DMS153 treated with DMSO at 0.1 percent for 48 hours (cell line): ENCODE data around the gene TRPM5.
A peak's percentile ranks its signal among the peaks of the same experiment; 100 is the strongest.

ENCODE experiments used
- DNase-seq: peaks from one replicate; lab custom pipeline; 2025; ENCODE audit not compliant: unreplicated experiment; lab: John Stamatoyannopoulos, UW

Gene TRPM5

DNA sequence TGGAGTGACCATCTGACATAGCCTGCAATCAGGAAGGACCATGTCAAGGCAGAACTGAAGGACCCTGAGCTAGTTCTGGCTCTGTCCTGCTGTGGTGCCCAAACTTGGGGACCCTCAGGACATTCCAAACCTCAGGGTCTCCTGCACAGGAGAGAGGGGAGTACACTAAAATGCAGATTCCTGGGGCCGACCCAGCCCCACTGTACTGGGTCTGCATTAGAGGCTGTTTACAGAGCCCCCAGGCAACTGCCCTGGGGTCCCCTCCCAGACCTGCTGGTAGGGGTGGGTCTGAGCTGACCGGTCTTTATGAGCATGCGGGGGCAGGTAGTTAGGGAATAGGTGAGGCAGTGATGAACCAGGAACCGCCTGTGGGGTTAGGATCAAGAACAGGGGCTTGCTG, 6.8 kb downstream of the TRPM5 start:
- DNase-seq, result no peak

- no peak for DNase-seq
These were observed 7.7 kb downstream of the TRPM5 start for GRCh38 chr11:2436521-2437031.

DNA sequence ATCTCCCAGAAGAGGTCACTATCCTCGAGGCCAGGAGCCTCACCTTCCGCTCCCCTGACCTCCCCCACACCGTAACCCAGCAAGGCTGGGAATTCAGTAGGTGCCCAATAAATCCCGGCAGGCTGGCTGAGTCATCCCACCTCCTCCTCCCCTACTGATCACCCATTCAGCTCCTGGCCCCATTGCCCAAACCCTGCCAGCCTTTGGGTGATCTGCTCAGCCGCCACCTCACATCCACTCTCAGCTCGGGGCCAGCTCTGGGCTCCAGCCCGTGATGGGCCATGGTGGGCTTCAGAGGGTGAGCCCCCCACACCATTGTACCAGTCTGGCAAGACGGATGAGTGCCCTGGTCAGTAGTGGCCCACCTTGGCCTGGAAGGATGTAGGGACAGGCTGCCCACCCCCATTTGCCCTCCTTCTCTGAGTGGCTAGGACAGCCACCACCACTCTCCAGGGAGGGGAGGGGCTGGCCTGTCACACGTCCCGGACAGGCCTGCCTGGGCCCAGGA, 8.2 kb downstream of the TRPM5 start:
- DNase-seq, result no peak

DNA sequence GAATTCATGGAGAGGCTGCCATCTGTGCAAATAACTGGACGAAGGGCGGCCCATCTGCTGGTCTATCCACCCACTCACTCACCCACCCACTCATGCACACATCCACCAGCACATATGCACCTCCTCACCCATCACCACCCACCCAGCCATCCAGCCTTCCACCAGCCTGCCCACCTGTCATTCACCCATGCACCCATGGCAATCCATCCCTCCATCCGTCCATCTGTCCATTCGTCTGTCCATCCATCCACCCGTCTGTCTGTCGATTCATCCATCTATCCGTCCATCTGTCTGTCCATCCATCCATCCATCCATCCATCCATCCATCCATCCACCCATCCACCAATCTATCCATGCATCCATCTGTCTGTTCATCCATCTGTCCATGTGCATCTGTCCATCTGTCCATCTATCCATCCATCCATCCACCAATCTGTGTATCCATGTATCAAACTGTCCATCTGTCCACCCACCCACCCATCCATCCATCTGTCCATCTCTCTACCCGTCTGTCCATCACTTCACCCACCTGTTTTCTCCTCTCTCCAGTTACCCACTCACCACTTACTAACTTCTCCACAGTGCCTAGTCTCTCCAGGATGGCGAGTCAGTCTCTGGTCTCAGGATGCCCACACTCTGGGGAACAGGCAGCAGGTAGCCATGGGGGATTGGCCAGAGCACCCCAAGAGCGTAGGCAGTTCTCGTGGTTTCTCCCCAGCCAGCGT, 8.9 kb downstream of the TRPM5 start:
- DNase-seq, result no peak

DNA sequence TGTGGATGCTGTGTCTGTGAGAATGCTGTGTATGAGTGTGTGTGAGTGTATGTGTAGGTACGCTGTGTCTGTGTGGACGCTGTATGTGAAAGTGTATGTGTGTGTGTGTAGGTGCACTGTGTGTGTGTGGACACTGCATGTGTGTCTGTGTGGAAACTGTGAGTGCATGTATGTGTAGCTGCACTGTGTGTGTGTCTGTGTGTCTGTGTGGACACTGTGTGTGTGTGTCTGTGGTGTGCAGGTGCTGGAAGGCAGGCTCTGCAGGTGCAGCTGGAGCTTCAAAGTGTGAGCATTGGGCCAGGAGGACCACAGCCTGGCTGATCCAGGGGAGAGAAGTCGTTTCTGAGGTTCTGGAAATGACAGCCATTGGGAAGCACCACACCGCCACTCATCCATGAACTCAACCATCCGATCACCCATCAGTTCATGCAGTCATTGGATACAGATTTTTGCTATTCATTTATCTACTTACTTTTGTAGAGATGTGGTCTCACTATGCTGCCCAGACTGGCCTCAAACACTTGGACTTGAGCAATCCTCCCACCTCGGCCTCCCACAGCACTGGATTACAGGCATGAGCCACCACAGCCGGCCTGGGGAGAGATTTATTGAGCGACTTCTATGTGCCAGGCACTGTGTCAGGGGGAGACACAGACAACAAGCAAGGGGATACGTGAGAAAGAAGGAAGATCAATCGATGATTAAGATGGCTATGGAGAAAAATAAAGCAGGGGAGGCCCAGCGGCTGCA, 9.6 kb downstream of the TRPM5 start:
- DNase-seq, result no peak

GRCh38 chr11:2434008-2434407, 10.3 kb downstream of the TRPM5 start:
- no peak for DNase-seq

DNA sequence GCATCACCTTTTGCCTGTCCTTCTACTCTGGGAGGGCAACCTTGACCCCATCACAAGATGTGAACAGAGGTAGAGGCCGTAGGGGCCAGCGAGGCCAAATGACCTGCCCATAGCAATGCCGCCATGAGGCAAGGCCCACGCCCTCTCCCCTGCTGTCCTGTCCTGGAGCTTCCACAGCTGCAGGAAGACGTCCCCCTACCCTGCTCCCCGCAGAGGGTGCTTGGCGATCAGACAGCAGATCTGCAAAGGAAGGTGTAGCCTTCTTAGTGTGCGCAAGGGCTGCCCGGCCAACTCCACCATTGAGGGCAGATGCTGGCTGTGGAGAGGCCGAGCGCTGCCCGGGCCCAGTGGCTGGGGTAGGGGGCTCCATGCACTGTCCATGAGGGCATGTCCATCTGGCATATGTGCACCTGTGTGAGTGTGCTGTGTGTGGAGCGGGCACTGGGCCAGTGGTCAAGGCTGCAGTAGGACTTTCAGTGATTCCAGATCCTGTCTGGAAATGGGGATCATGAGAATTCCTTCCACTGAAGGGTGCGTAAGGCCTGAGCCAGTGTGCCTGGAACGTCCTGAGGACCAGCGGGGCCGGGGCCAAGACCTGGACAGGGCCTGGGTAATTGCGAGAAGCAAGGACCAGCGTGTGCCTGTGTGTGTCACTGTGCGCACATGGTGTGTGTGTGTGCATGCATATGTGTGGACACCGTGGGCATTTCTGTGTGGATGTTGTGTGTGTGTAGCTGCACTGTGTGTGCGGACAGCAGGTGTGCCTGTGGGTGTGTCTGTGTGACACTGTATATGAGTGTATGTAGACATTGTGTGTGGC, 11.0 kb downstream of the TRPM5 start:
- no peak for DNase-seq

DNA sequence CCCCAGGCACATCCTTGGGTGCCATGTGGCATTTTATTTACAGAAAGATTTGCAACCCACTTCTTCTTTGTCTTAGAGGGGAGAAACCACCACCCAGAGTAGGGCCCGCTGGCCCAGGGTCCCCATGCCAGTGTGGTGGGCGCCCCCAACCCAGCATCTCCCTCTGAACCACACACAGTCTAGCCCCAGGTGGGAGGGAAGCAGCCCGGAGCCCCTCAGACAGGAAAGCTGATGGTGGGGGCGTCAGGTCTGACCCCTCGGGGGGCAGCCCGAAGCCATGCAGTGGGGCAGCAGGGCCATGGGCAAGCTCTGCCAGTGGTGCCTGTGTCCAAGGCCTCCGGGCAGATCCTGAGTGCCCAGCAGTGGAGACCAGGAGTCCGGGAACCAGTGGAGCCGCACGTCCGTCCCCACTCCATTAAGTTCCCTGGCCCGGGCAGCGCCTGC, 11.7 kb downstream of the TRPM5 start:
- no peak for DNase-seq

- DNase-seq, result no peak
These were observed 12.1 kb downstream of the TRPM5 start for GRCh38 chr11:2432171-2432621.

- no peak for DNase-seq
These were observed 12.9 kb downstream of the TRPM5 start for GRCh38 chr11:2431395-2431794.

DNA sequence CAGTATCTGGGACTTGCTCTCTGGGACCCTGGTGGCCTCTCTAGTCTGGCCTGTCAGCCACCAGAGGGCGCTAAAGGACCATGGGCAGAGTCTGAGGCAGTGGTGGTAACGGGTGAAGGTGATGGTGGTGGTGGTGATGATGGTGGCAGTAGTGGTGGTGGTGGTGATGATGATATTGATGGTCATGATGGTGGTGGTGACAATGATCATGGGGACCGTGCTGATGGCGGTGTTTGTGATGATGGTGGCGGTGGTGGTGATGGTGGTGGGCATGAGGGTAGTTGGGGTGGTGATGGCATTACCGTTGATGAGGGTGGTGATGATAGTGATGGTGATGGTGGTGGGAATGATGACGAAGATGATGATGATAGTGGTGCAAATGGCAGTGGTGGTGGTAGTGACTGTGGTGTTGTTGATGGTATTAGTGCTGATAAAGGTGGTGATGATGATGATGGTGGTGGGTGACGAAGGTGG, 16.0 kb downstream of the TRPM5 start:
- peak; percentile 36 for DNase-seq

DNA sequence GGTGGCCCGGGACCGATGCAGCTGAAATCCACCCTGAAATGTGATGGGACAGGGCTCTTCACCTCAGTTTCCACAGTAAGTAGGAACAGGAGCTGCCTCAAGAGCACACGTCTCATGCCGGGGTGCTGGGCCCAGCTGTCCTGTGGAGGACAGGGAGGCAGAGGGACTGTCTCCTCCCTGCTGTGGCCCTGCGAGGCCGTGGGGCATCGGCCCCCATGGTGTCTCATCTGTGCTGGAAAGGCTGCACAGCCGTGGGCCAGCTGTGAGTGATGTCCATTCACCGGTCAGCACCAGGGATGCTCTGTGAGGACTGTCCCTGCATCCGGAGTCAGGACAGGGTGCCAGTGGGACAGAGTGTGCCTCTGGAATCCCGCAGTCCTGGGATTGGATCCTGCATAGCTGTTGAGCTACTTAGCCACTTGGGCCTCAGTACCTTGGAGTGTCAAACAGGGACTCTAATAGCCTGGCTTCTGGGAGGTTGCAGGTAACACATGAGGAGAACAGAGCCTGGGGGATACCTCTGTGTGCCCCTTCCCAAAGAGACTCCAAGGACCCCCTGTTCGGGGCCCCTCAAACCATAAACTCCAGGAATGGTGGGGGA, 16.5 kb downstream of the TRPM5 start:
- DNase-seq, result no peak

DNA sequence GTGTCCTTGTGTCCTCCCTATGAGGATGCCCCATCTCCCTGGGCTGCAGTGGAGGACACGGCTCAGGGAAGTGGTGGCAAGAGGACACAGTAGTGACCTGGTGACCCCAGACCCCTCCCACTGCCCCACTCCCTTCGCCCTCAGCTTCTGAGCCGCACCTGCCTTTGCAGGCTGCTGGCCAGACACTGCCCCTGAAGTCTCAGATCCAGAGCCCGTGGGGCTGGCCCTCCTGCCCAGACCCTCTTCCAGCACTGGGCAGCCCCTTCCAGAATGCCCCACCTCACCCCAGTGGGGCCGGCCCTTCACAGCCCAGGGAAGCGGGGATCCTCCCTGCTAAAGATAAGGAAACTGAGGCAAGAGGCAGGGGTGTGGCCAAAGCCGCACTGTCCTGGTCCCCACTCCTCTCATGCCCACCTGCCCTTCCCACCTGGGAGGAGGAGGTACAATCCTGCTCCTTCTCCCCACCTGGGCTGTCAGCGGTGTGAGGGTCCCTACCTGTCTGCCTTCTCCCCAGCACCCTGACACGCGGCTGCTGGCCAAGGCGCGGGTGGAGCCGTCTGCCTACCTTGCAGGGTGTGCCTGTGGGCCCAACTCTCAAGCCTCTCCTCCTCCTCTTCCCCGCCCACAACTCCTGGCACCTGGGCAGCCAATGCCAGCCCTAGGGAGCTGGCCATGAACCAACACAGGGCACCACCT, 17.3 kb downstream of the TRPM5 start:
- DNase-seq, result no peak

DNA sequence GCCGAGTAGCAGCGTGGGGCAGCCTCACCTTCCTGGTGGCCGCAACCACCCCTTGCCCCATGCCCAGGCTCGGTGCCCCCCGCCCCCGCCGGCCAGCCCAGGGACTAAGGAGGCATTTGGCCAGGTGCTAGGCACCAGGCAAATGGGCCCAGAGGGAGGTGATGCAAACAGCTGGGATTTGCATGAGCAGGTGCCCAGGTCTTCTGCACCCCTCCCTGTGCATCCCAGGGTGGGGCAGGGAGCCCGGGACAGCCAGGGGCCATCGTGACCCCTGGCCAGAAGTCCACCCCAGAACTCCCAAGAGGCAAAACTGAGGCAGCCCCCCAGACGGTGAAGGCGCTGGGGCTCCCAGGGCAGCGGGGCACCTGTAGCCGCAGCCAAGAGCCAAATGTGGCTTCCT, 18.1 kb downstream of the TRPM5 start:
- DNase-seq, result no peak

DNA sequence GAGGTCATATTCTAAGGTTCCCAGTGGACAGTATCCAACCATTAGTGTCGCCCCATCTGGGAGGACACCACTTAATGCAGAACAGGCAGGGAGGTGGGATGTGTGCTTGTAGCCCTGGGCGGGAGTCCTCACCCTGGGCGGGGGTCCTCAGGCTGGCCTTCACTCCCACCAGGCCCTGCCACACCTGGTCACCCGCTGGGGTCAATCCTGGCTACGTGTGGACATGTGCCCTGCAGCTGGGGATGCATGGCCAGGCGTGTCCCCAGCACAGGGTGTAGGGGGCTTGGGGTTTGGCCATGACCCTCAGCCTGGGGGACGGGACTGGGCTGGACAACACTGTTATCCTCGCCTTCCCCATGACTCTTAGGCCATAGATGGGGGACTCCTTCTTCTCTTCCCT, 18.8 kb downstream of the TRPM5 start:
- no peak for DNase-seq

- DNase-seq, result no peak
These were observed 19.4 kb downstream of the TRPM5 start for GRCh38 chr11:2424811-2425495.

- no peak for DNase-seq
These were observed 20.9 kb downstream of the TRPM5 start for GRCh38 chr11:2423157-2424025.

- no peak for DNase-seq
These were observed 21.7 kb downstream of the TRPM5 start for GRCh38 chr11:2422461-2423156.
